Ureter (tissue), 1 donor: ENCODE measurements around the gene KRT7. TPM values are rescaled to one million over a fixed set of nuclear protein-coding genes. Genes with fewer than 3 reads are reported as not detected.

Experiments used
- DNase-seq: peaks from one replicate; pipeline ENCODE4 v3.0.0-alpha.2; 2020; ENCODE audit warnings: low spot score
- total RNA-seq: library from RNA; stranded (reverse); gene quantifications from one replicate; pipeline ENCODE4 v1.2.4, GENCODE V29; 2023
- donor health status: DM: yes; HTN: yes; CAD: no.

Gene KRT7
- total RNA-seq, 1 donor from 2014 or later = 2,511 TPM

- DNase-seq = no peak
Observed at GRCh38 chr12:52199294-52199919, 33.6 kb upstream of the KRT7 start.

- DNase-seq = no peak
Observed at GRCh38 chr12:52200086-52200780, 32.8 kb upstream of the KRT7 start.

GRCh38 chr12:52200781-52201450 is 32.1 kb upstream of the KRT7 start:
- no peak for DNase-seq

GRCh38 chr12:52201451-52201839 is 31.6 kb upstream of the KRT7 start:
- DNase-seq = no peak

- no peak for DNase-seq
Observed at GRCh38 chr12:52202361-52203078, 30.5 kb upstream of the KRT7 start.

GRCh38 chr12:52203079-52203921 is 29.7 kb upstream of the KRT7 start:
- DNase-seq = peak; percentile 68

- no peak for DNase-seq
Observed at GRCh38 chr12:52204095-52204930, 28.7 kb upstream of the KRT7 start.

- no peak for DNase-seq
Observed at GRCh38 chr12:52204931-52205505, 28.0 kb upstream of the KRT7 start.

- DNase-seq = no peak
Observed at GRCh38 chr12:52205612-52206303, 27.3 kb upstream of the KRT7 start.

- DNase-seq = no peak
Observed at GRCh38 chr12:52206304-52207040, 26.6 kb upstream of the KRT7 start.

- DNase-seq = no peak
Observed at GRCh38 chr12:52207106-52207505, 25.9 kb upstream of the KRT7 start.

- peak; percentile 83 for DNase-seq
Observed at GRCh38 chr12:52207895-52208294, 25.1 kb upstream of the KRT7 start.

GRCh38 chr12:52208424-52209165 is 24.4 kb upstream of the KRT7 start:
- DNase-seq = no peak

- DNase-seq = no peak
Observed at GRCh38 chr12:52209321-52209720, 23.7 kb upstream of the KRT7 start.

- no peak for DNase-seq
Observed at GRCh38 chr12:52210186-52210924, 22.7 kb upstream of the KRT7 start.

- no peak for DNase-seq
Observed at GRCh38 chr12:52210925-52211650, 22.0 kb upstream of the KRT7 start.
